AG09319 (cell line): ENCODE results near the gene NHSL1.

Source experiments
- DNase-seq: peaks from one replicate; pipeline ENCODE4 v3.0.0-alpha.2; 2010; ENCODE audit warnings: low read depth; ENCODE audit errors: extremely low read depth
- TF ChIP-seq, protein P1 (sequence below): IDR thresholded peaks from 2 replicates; pipeline ENCODE4 v1.5.1; 2011; ENCODE audit warnings: low read depth, mild to moderate bottlenecking, inconsistent platforms, low read length, moderate library complexity

Gene NHSL1

DNA sequence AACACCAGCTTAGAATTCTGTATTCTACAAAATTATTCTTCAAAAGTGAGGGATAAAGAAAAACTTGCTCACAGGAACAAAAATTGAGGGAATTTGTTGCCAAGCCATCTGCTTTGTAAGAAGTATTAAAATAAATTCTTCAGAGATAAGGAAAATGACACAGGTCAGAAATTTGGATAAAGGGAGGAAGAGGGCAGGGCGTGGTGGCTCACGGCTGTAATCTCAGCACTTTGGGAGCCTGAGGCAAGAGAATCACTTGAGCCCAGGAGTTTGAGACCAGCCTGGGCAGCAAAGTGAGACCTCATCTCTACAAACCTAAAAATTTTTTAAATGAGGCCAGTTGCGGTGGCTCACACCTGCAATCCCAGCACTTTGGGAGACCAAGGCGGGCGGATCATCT, 109.7 kb downstream of the NHSL1 start:
- TF ChIP-seq, protein P1, sequence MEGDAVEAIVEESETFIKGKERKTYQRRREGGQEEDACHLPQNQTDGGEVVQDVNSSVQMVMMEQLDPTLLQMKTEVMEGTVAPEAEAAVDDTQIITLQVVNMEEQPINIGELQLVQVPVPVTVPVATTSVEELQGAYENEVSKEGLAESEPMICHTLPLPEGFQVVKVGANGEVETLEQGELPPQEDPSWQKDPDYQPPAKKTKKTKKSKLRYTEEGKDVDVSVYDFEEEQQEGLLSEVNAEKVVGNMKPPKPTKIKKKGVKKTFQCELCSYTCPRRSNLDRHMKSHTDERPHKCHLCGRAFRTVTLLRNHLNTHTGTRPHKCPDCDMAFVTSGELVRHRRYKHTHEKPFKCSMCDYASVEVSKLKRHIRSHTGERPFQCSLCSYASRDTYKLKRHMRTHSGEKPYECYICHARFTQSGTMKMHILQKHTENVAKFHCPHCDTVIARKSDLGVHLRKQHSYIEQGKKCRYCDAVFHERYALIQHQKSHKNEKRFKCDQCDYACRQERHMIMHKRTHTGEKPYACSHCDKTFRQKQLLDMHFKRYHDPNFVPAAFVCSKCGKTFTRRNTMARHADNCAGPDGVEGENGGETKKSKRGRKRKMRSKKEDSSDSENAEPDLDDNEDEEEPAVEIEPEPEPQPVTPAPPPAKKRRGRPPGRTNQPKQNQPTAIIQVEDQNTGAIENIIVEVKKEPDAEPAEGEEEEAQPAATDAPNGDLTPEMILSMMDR: no peak
- DNase-seq: no peak

DNA sequence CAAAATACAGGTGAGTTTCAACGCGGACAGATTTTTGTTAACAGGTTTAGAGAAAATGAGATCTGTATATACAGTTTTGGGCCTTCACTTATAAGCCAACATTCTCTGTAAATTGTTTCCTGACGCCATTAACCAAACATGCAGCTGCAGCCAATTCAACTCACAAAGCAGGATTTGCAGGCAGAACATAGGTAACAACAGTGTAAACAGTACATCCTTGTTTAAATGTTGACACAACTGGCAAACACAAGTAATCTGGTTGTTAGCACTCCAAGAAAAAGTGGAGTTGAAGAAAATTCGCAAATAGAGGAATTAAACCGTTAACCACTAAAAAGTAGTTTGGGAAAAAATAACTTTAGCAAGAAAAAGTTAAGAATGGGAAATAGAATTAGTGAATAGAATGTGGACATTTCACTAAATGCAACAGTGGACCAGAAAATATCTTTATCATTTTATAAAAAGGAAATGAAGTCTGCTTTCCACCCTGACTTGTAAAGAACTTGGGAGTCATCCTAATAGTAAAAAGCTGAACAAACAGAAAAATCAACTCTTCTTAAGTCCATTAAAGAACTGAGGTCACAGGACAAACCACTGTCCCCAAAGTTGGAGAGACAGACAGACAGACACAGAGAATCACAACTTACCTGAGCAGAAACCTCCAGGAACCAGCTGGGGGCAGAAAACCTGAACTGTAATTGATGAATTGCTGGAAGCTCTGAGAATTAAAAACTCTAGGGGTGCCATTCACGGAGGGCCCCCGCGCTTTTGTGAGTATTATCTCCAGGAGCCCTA, 111.5 kb downstream of the NHSL1 start:
- no peak for DNase-seq
- TF ChIP-seq, protein P1: no peak

DNA sequence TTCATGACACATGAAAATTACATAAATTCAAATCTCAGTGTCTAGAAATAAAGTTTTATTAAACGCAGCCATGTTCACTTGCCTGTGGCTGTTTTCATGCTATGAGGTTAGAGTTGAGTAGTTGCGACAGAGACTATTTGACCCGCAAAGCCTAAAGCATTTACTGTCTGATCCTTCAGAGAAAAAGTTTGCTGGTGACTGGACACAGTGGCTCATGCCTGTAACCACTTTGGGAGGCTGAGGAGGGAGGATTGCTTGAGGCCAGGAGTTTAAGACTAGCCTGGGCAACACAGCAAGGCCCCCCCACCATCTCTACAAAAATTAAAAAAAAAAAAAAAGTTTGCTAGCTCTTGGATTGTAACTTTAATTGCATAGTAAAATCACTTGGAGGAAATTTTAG, 112.4 kb downstream of the NHSL1 start:
- TF ChIP-seq, protein P1: no peak
- DNase-seq: no peak

DNA sequence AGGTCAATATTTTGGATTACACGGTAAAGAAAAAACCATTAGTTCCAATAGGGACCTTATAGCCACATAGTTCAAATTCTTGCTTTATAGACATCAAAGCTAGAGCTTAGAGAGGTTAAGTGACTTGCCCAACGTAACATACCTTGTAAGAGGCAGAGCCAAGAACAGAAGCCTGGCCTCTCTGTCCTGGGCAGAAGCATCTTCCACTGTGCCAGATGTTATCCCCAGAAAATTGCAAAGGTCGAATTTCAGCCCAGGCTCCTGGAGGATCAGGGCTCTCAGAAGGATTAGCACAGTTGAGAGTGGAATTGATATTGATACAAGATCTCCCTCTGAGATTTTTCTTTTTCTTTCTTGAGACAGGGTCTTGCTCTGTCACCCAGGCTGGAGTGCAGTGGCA, 115.5 kb downstream of the NHSL1 start:
- no peak for DNase-seq
- TF ChIP-seq, protein P1: no peak

DNA sequence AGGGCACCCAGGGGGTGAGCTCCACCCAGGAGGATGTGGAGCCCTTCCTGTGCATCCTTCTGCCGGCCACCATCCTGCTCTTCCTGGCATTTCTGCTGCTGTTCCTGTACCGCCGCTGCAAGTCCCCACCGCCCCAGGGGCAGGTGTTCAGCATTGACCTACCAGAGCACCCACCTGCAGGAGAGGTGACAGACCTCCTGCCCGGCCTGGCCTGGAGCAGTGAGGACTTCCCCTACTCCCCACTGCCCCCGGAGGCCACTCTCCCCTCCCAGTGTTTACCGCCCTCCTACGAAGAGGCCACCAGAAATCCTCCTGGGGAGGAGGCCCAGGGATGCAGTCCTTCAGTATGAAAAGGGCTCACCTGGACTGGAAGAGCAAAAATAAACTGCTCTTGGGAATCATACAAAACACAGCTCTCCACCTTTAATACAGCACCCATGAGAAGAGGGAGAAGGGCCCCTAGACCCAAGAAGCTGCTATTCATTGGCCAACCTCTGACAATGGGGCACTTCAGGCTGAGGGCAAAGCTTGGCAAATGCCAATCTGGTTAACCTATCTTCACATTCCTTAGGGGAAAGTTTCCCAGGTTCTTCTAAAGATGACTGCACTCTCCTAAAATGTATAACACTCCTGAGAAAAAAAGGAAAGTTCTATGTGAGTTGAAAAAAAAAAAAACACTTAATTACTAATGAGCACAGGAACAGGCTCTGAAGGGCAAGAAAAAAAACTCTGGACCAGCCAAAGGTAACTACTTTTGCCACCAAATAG, 116.6 kb downstream of the NHSL1 start:
- no peak for DNase-seq
- TF ChIP-seq, protein P1: no peak

DNA sequence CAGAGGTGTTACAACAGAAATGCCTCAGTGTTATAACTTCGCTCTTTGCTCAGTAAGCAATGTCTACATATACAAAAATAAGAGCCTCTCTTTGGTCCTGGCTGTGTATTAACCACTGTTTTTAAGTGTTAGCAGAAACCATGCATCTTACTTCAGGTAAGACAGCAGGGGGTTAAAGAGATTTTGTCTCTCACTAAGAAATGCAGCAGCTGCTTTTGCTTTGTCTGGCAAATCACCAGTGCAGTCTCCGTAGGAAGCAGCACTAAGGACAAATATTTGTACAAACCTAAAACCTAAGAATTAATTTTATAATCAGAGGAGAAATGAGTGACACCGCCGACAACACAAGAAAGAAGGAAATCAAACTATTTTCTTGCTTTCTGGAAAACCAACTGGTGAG, 120.8 kb downstream of the NHSL1 start:
- DNase-seq: no peak

More for the DNA sequence above, 120.8 kb downstream of the NHSL1 start:
- TF ChIP-seq, protein P1: no peak
